ENCODE measurements around the gene ELP1.
"Not testable (repeated sequence)": the region's sequence is repeated elsewhere in the genome, so short reads cannot be mapped to it uniquely, and the experiment has no call there.

ELP1 gene

DNA sequence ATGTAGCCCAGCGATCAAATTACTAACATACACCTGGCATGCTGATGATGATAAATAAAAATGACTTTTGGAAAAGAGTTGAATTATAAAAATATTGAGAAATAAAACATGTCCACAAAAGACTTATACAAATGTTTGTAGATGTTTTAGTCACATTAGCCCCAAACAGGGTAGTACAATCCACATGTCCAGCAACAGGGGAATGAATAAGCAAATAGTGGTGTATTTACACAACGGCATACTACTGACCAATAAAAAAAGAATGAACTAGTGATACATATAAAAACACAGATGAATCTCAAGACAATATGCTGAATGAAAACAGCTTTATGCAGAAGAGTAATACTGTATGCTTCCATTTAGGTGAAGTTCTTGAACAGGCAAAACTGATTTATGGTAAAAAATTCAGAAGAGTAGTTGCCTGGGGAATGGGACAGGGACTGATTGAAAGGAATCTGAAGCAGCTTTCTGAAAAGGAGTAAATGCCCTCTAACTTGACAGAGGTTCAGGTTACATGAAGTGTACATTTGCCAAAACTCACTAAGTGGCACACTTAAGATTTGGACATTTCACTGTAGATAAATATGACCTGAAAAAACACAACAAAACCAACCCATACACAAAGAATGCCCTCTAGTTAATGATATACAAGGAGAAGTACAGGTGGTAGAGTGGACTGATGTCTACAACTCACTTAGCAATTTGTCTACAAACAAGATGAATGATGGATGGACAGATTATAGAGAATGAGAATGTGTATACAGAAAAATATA lies 36.4 kb downstream of the ELP1 start:
- no peak overlapping the region for H2BK15ac ChIP-seq (replicated peaks; ENCODE audit: low read depth)
- no peak overlapping the region for H2AK5ac ChIP-seq (ENCODE audit: low read length)
- H3K4me3 ChIP-seq (ENCODE audit: low read length): no peak overlapping the region
- H3K23ac ChIP-seq (ENCODE audit: low read length): no peak overlapping the region
- H3K18ac ChIP-seq (ENCODE audit: low read length): no peak overlapping the region
- no peaks in the 10 kb centered on the region for H3K79me2 ChIP-seq (ENCODE audit: control insufficient read depth, insufficient read depth, low read length)
- H3K4ac ChIP-seq (ENCODE audit: low read depth, low read length): no peak overlapping the region
- no peak overlapping the region for H3K4me2 ChIP-seq (ENCODE audit: low read length)
- H3K4me1 ChIP-seq (ENCODE audit: control insufficient read depth, low read depth, low read length): no peaks in the 10 kb centered on the region
- H3K27me3 ChIP-seq (ENCODE audit: insufficient read depth, low read length, poor library complexity): no peaks in the 10 kb centered on the region
- H4K5ac ChIP-seq (ENCODE audit: low read length): no peak overlapping the region
- H3K79me1 ChIP-seq (ENCODE audit: low read length): no peaks in the 10 kb centered on the region
- H3K36me3 ChIP-seq (ENCODE audit: control insufficient read depth, insufficient read depth, low read length): peaks cover 2% of the 10 kb centered on the region
- H3K56ac ChIP-seq (ENCODE audit: low read length): no peak overlapping the region
- WGBS (ENCODE audit: extremely low coverage, insufficient coverage, low lambda C conversion rate): no CpG with 5 or more reads among the region's 2 CpGs
- H2BK5ac ChIP-seq (ENCODE audit: low read length): no peak overlapping the region
- no peak overlapping the region for H3K27ac ChIP-seq (ENCODE audit: low read depth, low read length)
- no peak overlapping the region for H4K8ac ChIP-seq (ENCODE audit: low read depth, low read length)
- H2BK120ac ChIP-seq (ENCODE audit: low read depth, low read length): no peak overlapping the region
- no peak for DNase-seq
- no peak overlapping the region for H3K9ac ChIP-seq (ENCODE audit: low read length)

GRCh38 chr9:108894225-108894997 lies 39.5 kb downstream of the ELP1 start:
- Histone ChIP-seq H3K23ac (ENCODE audit: low read length) (no peak overlapping the region), H2BK120ac (ENCODE audit: low read depth, low read length) (no peak overlapping the region), H2AK5ac (ENCODE audit: low read length) (no peak overlapping the region), H3K27ac (ENCODE audit: low read depth, low read length) (no peak overlapping the region), H3K27me3 (ENCODE audit: insufficient read depth, low read length, poor library complexity) (no peaks in the 10 kb centered on the region), H3K4me2 (ENCODE audit: low read length) (no peak overlapping the region), H3K36me3 (ENCODE audit: control insufficient read depth, insufficient read depth, low read length) (peaks cover 6% of the 10 kb centered on the region), H3K56ac (ENCODE audit: low read length) (no peak overlapping the region), H3K4me3 (ENCODE audit: low read length) (no peak overlapping the region), H3K18ac (ENCODE audit: low read length) (no peak overlapping the region), H3K9ac (ENCODE audit: low read length) (no peak overlapping the region), H4K5ac (ENCODE audit: low read length) (no peak overlapping the region), H3K79me2 (ENCODE audit: control insufficient read depth, insufficient read depth, low read length) (no peaks in the 10 kb centered on the region), H3K79me1 (ENCODE audit: low read length) (no peaks in the 10 kb centered on the region), H2BK5ac (ENCODE audit: low read length) (no peak overlapping the region), H3K4me1 (ENCODE audit: control insufficient read depth, low read depth, low read length) (no peaks in the 10 kb centered on the region), H3K4ac (ENCODE audit: low read depth, low read length) (no peak overlapping the region), H4K8ac (ENCODE audit: low read depth, low read length) (no peak overlapping the region), H2BK15ac (replicated peaks; ENCODE audit: low read depth) (no peak overlapping the region)
- no peak for DNase-seq
- no CpG with 5 or more reads among the region's 4 CpGs for WGBS (ENCODE audit: extremely low coverage, insufficient coverage, low lambda C conversion rate)

DNA sequence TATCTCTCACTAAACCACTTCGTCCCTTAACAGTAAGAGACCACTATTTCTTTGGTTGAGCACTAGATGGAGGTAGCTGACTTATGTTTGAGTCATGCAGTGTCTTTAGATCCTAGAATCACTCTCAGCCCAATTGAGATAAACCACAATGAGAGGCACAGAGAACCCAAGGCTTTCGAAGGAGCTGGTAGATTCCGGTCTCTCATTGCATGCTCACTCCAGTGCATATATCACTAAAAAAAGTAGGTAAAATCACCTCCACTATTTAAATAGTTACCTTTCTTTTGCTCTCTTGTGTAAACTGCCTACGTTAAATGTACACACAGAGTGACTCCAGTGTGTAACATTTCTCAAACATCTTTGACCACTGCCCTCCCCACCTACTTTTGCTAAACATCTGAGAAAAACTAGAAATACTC lies 44.3 kb downstream of the ELP1 start:
- H3K27ac ChIP-seq (ENCODE audit: low read depth, low read length): no peak overlapping the region
- no peak overlapping the region for H2BK5ac ChIP-seq (ENCODE audit: low read length)
- no peaks in the 10 kb centered on the region for H3K79me1 ChIP-seq (ENCODE audit: low read length)
- no CpG with 5 or more reads among the region's 4 CpGs for WGBS (ENCODE audit: extremely low coverage, insufficient coverage, low lambda C conversion rate)
- no peak overlapping the region for H3K4me3 ChIP-seq (ENCODE audit: low read length)
- H3K9ac ChIP-seq (ENCODE audit: low read length): no peak overlapping the region
- H4K8ac ChIP-seq (ENCODE audit: low read depth, low read length): no peak overlapping the region
- H3K79me2 ChIP-seq (ENCODE audit: control insufficient read depth, insufficient read depth, low read length): no peaks in the 10 kb centered on the region
- H3K23ac ChIP-seq (ENCODE audit: low read length): no peak overlapping the region
- H3K27me3 ChIP-seq (ENCODE audit: insufficient read depth, low read length, poor library complexity): no peaks in the 10 kb centered on the region
- no peaks in the 10 kb centered on the region for H3K4me1 ChIP-seq (ENCODE audit: control insufficient read depth, low read depth, low read length)
- DNase-seq: peak; percentile 18
- H2BK120ac ChIP-seq (ENCODE audit: low read depth, low read length): no peak overlapping the region
- H3K18ac ChIP-seq (ENCODE audit: low read length): no peak overlapping the region
- H3K4ac ChIP-seq (ENCODE audit: low read depth, low read length): no peak overlapping the region
- no peak overlapping the region for H4K5ac ChIP-seq (ENCODE audit: low read length)
- no peak overlapping the region for H2BK15ac ChIP-seq (replicated peaks; ENCODE audit: low read depth)
- no peak overlapping the region for H3K4me2 ChIP-seq (ENCODE audit: low read length)
- H3K36me3 ChIP-seq (ENCODE audit: control insufficient read depth, insufficient read depth, low read length): peaks cover 4% of the 10 kb centered on the region
- H3K56ac ChIP-seq (ENCODE audit: low read length): no peak overlapping the region
- H2AK5ac ChIP-seq (ENCODE audit: low read length): no peak overlapping the region

- not testable (repeated sequence) for H3K36me3 ChIP-seq (ENCODE audit: control insufficient read depth, insufficient read depth, low read length); H3K9ac ChIP-seq (ENCODE audit: low read length); H3K79me2 ChIP-seq (ENCODE audit: control insufficient read depth, insufficient read depth, low read length); H3K27me3 ChIP-seq (ENCODE audit: insufficient read depth, low read length, poor library complexity); H3K18ac ChIP-seq (ENCODE audit: low read length); H3K27ac ChIP-seq (ENCODE audit: low read depth, low read length); H2AK5ac ChIP-seq (ENCODE audit: low read length); H4K8ac ChIP-seq (ENCODE audit: low read depth, low read length); DNase-seq; H3K4ac ChIP-seq (ENCODE audit: low read depth, low read length); H3K4me2 ChIP-seq (ENCODE audit: low read length); H3K56ac ChIP-seq (ENCODE audit: low read length); H2BK120ac ChIP-seq (ENCODE audit: low read depth, low read length); H3K4me1 ChIP-seq (ENCODE audit: control insufficient read depth, low read depth, low read length); H3K4me3 ChIP-seq (ENCODE audit: low read length); H3K23ac ChIP-seq (ENCODE audit: low read length); H4K5ac ChIP-seq (ENCODE audit: low read length); H2BK15ac ChIP-seq (replicated peaks; ENCODE audit: low read depth); H2BK5ac ChIP-seq (ENCODE audit: low read length); H3K79me1 ChIP-seq (ENCODE audit: low read length)
- no CpG with 5 or more reads among the region's 3 CpGs for WGBS (ENCODE audit: extremely low coverage, insufficient coverage, low lambda C conversion rate)
These were observed 47.2 kb downstream of the ELP1 start for GRCh38 chr9:108886594-108887271.

- no peak overlapping the region for H3K18ac ChIP-seq (ENCODE audit: low read length)
- H3K4me1 ChIP-seq (ENCODE audit: control insufficient read depth, low read depth, low read length): no peaks in the 10 kb centered on the region
- H3K23ac ChIP-seq (ENCODE audit: low read length): no peak overlapping the region
- H3K79me1 ChIP-seq (ENCODE audit: low read length): no peaks in the 10 kb centered on the region
- no peak overlapping the region for H3K4ac ChIP-seq (ENCODE audit: low read depth, low read length)
- H3K4me2 ChIP-seq (ENCODE audit: low read length): no peak overlapping the region
- H3K36me3 ChIP-seq (ENCODE audit: control insufficient read depth, insufficient read depth, low read length): peaks cover 4% of the 10 kb centered on the region
- no peak overlapping the region for H4K5ac ChIP-seq (ENCODE audit: low read length)
- H3K27ac ChIP-seq (ENCODE audit: low read depth, low read length): no peak overlapping the region
- H2AK5ac ChIP-seq (ENCODE audit: low read length): no peak overlapping the region
- no peaks in the 10 kb centered on the region for H3K27me3 ChIP-seq (ENCODE audit: insufficient read depth, low read length, poor library complexity)
- H4K8ac ChIP-seq (ENCODE audit: low read depth, low read length): no peak overlapping the region
- WGBS (ENCODE audit: extremely low coverage, insufficient coverage, low lambda C conversion rate): no CpG with 5 or more reads among the region's 1 CpG
- H3K56ac ChIP-seq (ENCODE audit: low read length): no peak overlapping the region
- H3K9ac ChIP-seq (ENCODE audit: low read length): no peak overlapping the region
- H2BK15ac ChIP-seq (replicated peaks; ENCODE audit: low read depth): no peak overlapping the region
- no peak overlapping the region for H3K4me3 ChIP-seq (ENCODE audit: low read length)
- H2BK5ac ChIP-seq (ENCODE audit: low read length): no peak overlapping the region
- H3K79me2 ChIP-seq (ENCODE audit: control insufficient read depth, insufficient read depth, low read length): no peaks in the 10 kb centered on the region
- H2BK120ac ChIP-seq (ENCODE audit: low read depth, low read length): no peak overlapping the region
- peak; percentile 2 for DNase-seq
These were observed 48.1 kb downstream of the ELP1 start for GRCh38 chr9:108885643-108886348.

All from mesendoderm (in vitro differentiated cells).